Body of pancreas (tissue), 4 donors: Measurements from ENCODE around the gene NRCAM.

Source experiments
- POLR2A ChIP-seq, 3 donors: fragments of 450-650 bp; IDR thresholded peaks; one replicate each; pipeline ENCODE4 v1.6.1; 2016; ENCODE audit warnings: antibody characterized with exemption in 3 of 3, mild to moderate bottlenecking in 2 of 3
- TF ChIP-seq, protein P1 (sequence below), 7 experiments: fragments of 450-650 bp in 4 of 7; fragments of 200-600 bp in 3 of 7; sonication (generic) in 3 of 7; IDR thresholded peaks; one replicate each; pipeline ENCODE4 v1.5.1; 2016 to 2019; ENCODE audit warnings: antibody characterized with exemption in 7 of 7

- TF ChIP-seq, protein P1, sequence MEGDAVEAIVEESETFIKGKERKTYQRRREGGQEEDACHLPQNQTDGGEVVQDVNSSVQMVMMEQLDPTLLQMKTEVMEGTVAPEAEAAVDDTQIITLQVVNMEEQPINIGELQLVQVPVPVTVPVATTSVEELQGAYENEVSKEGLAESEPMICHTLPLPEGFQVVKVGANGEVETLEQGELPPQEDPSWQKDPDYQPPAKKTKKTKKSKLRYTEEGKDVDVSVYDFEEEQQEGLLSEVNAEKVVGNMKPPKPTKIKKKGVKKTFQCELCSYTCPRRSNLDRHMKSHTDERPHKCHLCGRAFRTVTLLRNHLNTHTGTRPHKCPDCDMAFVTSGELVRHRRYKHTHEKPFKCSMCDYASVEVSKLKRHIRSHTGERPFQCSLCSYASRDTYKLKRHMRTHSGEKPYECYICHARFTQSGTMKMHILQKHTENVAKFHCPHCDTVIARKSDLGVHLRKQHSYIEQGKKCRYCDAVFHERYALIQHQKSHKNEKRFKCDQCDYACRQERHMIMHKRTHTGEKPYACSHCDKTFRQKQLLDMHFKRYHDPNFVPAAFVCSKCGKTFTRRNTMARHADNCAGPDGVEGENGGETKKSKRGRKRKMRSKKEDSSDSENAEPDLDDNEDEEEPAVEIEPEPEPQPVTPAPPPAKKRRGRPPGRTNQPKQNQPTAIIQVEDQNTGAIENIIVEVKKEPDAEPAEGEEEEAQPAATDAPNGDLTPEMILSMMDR (IDR thresholded peaks at IDR 0.05) = no peak
- TF ChIP-seq POLR2A (IDR thresholded peaks at IDR 0.05) = no peak
Observed at GRCh38 chr7:108104324-108104723, 351.9 kb downstream of the NRCAM start.
